Right lobe of liver (tissue), 4 donors: Measurements from ENCODE around the gene MT4.

Experiments
- POLR2A ChIP-seq: fragments of 450-650 bp; IDR thresholded peaks from one replicate; pipeline ENCODE4 v1.6.1; 2017; ENCODE audit warnings: antibody characterized with exemption, mild to moderate bottlenecking
- TF ChIP-seq, protein P1 (sequence below), 4 donors: fragments of 200-600 bp in 3 of 4; fragments of 450-650 bp in 1 of 4; IDR thresholded peaks; one replicate each; pipeline versions ENCODE4 v1.5.1 to v1.8.0; 2016 to 2022; ENCODE audit warnings: antibody characterized with exemption in 4 of 4, mild to moderate bottlenecking in 2 of 4
- donor health status: DM: no; HTN: no; CAD: no.
- donor health status: DM: no; HTN: no; CAD: no.
- donor health status: DM: no; HTN: yes; CAD: no.

DNA sequence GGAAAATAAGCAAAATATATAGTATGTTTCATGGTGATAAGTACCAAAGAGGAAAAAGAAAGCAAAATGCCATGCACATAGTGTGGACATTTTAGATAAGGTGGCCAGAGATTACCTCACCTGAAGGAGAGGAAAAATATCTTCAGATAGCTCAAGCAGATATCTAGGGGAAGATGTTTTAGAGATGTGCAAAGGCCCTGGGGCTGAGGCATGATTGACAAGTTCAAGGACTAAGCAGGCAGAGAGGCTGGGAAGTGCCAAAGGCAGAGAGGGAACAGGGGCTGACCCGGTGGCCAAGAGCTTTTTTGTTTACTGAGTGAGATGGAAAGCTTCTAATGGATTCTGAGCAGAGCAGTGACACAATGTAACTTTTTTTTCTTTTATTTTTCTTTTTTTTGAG lies 4.4 kb upstream of the MT4 start:
- TF ChIP-seq, protein P1, sequence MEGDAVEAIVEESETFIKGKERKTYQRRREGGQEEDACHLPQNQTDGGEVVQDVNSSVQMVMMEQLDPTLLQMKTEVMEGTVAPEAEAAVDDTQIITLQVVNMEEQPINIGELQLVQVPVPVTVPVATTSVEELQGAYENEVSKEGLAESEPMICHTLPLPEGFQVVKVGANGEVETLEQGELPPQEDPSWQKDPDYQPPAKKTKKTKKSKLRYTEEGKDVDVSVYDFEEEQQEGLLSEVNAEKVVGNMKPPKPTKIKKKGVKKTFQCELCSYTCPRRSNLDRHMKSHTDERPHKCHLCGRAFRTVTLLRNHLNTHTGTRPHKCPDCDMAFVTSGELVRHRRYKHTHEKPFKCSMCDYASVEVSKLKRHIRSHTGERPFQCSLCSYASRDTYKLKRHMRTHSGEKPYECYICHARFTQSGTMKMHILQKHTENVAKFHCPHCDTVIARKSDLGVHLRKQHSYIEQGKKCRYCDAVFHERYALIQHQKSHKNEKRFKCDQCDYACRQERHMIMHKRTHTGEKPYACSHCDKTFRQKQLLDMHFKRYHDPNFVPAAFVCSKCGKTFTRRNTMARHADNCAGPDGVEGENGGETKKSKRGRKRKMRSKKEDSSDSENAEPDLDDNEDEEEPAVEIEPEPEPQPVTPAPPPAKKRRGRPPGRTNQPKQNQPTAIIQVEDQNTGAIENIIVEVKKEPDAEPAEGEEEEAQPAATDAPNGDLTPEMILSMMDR (IDR thresholded peaks at IDR 0.05), result no peak
- no peak for TF ChIP-seq POLR2A
